Activated CD8-positive, alpha-beta T cell treated with anti-CD3 and anti-CD28 coated beads, Interleukin-2, amount 10 ng/mL, durations not matched to agents 7 days and 5 days (primary cell): ENCODE measurements around the gene IL4I1. TPM values are rescaled to one million over a fixed set of nuclear protein-coding genes. Genes with fewer than 3 reads are reported as not detected.

Experiments
- ATAC-seq: fragments of 150-1000 bp; cut with Tn5 transposase; one replicate; pipeline ENCODE4 v1.10.0; 2021; ENCODE audit warnings: moderate library complexity
- CTCF ChIA-PET: fragments of 350-600 bp; sonication (Branson Sonifier 250); formaldehyde crosslinking; loops from one replicate; lab custom pipeline; 2021; ENCODE audit warnings: antibody characterized with exemption; lab: Charles Lee
- POLR2A ChIA-PET: fragments of 350-600 bp; sonication (Branson Sonifier 250); formaldehyde crosslinking; loops from one replicate; lab custom pipeline; 2021; ENCODE audit warnings: antibody characterized with exemption; lab: Charles Lee
- DNase-seq: peaks from one replicate; pipeline ENCODE4 v3.0.0-alpha.2; 2020
- H3K27ac Mint-ChIP-seq: one replicate; pipeline ENCODE4 v1.8.0; 2021; ENCODE audit warnings: mild to moderate bottlenecking, mixed read lengths
- H3K27me3 Mint-ChIP-seq: one replicate; pipeline ENCODE4 v1.8.0; 2021; ENCODE audit warnings: low read depth, mixed read lengths
- H3K36me3 Mint-ChIP-seq: one replicate; pipeline ENCODE4 v1.8.0; 2021; ENCODE audit warnings: low read depth, mixed read lengths
- H3K4me1 Mint-ChIP-seq: one replicate; pipeline ENCODE4 v1.8.0; 2021; ENCODE audit warnings: low read depth, mixed read lengths
- H3K4me3 Mint-ChIP-seq: one replicate; pipeline ENCODE4 v1.8.0; 2021; ENCODE audit warnings: mild to moderate bottlenecking, mixed read lengths
- H3K9me3 Mint-ChIP-seq: one replicate; pipeline ENCODE4 v1.8.0; 2022; ENCODE audit warnings: mixed read lengths; ENCODE audit not compliant: insufficient read depth
- total RNA-seq, 2 experiments: library from RNA; stranded (reverse); gene quantifications; one replicate each; pipeline ENCODE4 v1.2.3, GENCODE V29; 2021

IL4I1 gene
- total RNA-seq, 2 experiments from 2014 or later, result 1.2 to 1.6 TPM

GRCh38 chr19:49890349-49891311, 6.1 kb downstream of the IL4I1 start:
- ChIA-PET POLR2A (interaction anchor here (1.0 kb wide), 1 partner anchor 39 kb away, joined by 3 read pairs; the partner anchor contains the start of gene NUP62), CTCF (interaction anchor here (0.9 to 1.8 kb wide), 6 partner anchors 10 to 40 kb away, joined by 3 to 4 read pairs (median 4); partner anchors contain the start of gene ATF5)
- ATAC-seq (peak; percentile 83), DNase-seq (peak; percentile 66)
- Mint-ChIP-seq H3K27ac (peak overlapping the region; percentile 74), H3K9me3 (no peaks in the 10 kb centered on the region), H3K36me3 (peaks cover 4% of the 10 kb centered on the region), H3K27me3 (no peaks in the 10 kb centered on the region), H3K4me1 (peaks cover 27% of the 10 kb centered on the region), H3K4me3 (peak overlapping the region; percentile 68)

- POLR2A ChIA-PET, result interaction anchor here (1.0 kb wide), 1 partner anchor 40 kb away, joined by 3 read pairs; the partner anchor contains the start of gene NUP62
- Mint-ChIP-seq H3K36me3 (peaks cover 6% of the 10 kb centered on the region), H3K27ac (peak overlapping the region; percentile 74), H3K27me3 (no peaks in the 10 kb centered on the region), H3K9me3 (no peaks in the 10 kb centered on the region), H3K4me1 (peaks cover 20% of the 10 kb centered on the region), H3K4me3 (peak overlapping the region; percentile 68)
- ATAC-seq, result peak; percentile 76
- CTCF ChIA-PET, result interaction anchor here (0.9 to 1.8 kb wide), 6 partner anchors 9 to 39 kb away, joined by 3 to 4 read pairs (median 4); partner anchors contain the start of gene ATF5
- DNase-seq, result peak; percentile 80
Measured at GRCh38 chr19:49889687-49890348, 6.9 kb downstream of the IL4I1 start.

GRCh38 chr19:49889038-49889686, 7.5 kb downstream of the IL4I1 start:
- ChIA-PET CTCF (no interaction called here), POLR2A (no interaction called here)
- Mint-ChIP-seq H3K9me3 (no peaks in the 10 kb centered on the region), H3K4me3 (peak overlapping the region; percentile 28), H3K27ac (no peak overlapping the region), H3K27me3 (no peaks in the 10 kb centered on the region), H3K4me1 (peaks cover 14% of the 10 kb centered on the region), H3K36me3 (peaks cover 12% of the 10 kb centered on the region)
- ATAC-seq (no peak), DNase-seq (no peak)

GRCh38 chr19:49888510-49888824, 8.2 kb downstream of the IL4I1 start:
- POLR2A ChIA-PET, result no interaction called here
- CTCF ChIA-PET, result no interaction called here
- H3K4me1 Mint-ChIP-seq, result peaks cover 14% of the 10 kb centered on the region
- no peak overlapping the region for H3K4me3 Mint-ChIP-seq
- no peak overlapping the region for H3K27ac Mint-ChIP-seq
- DNase-seq (no peak), ATAC-seq (no peak)
- H3K27me3 Mint-ChIP-seq, result no peaks in the 10 kb centered on the region
- no peaks in the 10 kb centered on the region for H3K9me3 Mint-ChIP-seq
- H3K36me3 Mint-ChIP-seq, result peaks cover 16% of the 10 kb centered on the region

- DNase-seq, result no peak
- H3K27ac Mint-ChIP-seq, result no peak overlapping the region
- peaks cover 14% of the 10 kb centered on the region for H3K4me1 Mint-ChIP-seq
- ChIA-PET CTCF (no interaction called here), POLR2A (no interaction called here)
- peaks cover 21% of the 10 kb centered on the region for H3K36me3 Mint-ChIP-seq
- ATAC-seq, result no peak
- no peaks in the 10 kb centered on the region for H3K27me3 Mint-ChIP-seq
- no peaks in the 10 kb centered on the region for H3K9me3 Mint-ChIP-seq
- no peak overlapping the region for H3K4me3 Mint-ChIP-seq
Measured at GRCh38 chr19:49887665-49888509, 8.8 kb downstream of the IL4I1 start.

- POLR2A ChIA-PET, result no interaction called here
- Mint-ChIP-seq H3K4me3 (no peak overlapping the region), H3K9me3 (no peaks in the 10 kb centered on the region), H3K27ac (no peak overlapping the region), H3K36me3 (peaks cover 28% of the 10 kb centered on the region), H3K4me1 (peaks cover 14% of the 10 kb centered on the region), H3K27me3 (no peaks in the 10 kb centered on the region)
- DNase-seq (no peak), ATAC-seq (no peak)
- CTCF ChIA-PET, result no interaction called here
Measured at GRCh38 chr19:49887037-49887664, 9.5 kb downstream of the IL4I1 start.

- H3K36me3 Mint-ChIP-seq, result peaks cover 43% of the 10 kb centered on the region
- H3K4me1 Mint-ChIP-seq, result peaks cover 4% of the 10 kb centered on the region
- no peak overlapping the region for H3K27ac Mint-ChIP-seq
- CTCF ChIA-PET, result no interaction called here
- DNase-seq (no peak), ATAC-seq (no peak)
- POLR2A ChIA-PET, result no interaction called here
- H3K9me3 Mint-ChIP-seq, result no peaks in the 10 kb centered on the region
- no peaks in the 10 kb centered on the region for H3K27me3 Mint-ChIP-seq
- no peak overlapping the region for H3K4me3 Mint-ChIP-seq
Measured at GRCh38 chr19:49884760-49885159, 11.9 kb downstream of the IL4I1 start.

- POLR2A ChIA-PET, result interaction anchor here (1.2 kb wide), 1 partner anchor 12 kb away, joined by 3 read pairs; the partner anchor contains the start of gene IL4I1
- Mint-ChIP-seq H3K27ac (no peak overlapping the region), H3K36me3 (peaks cover 43% of the 10 kb centered on the region), H3K9me3 (no peaks in the 10 kb centered on the region), H3K4me3 (no peak overlapping the region), H3K4me1 (peaks cover 6% of the 10 kb centered on the region), H3K27me3 (no peaks in the 10 kb centered on the region)
- ATAC-seq (no peak), DNase-seq (no peak)
- CTCF ChIA-PET, result no interaction called here
Measured at GRCh38 chr19:49884109-49884508, 12.6 kb downstream of the IL4I1 start.

GRCh38 chr19:49883094-49883493, 13.6 kb downstream of the IL4I1 start:
- peaks cover 48% of the 10 kb centered on the region for H3K36me3 Mint-ChIP-seq
- peaks cover 16% of the 10 kb centered on the region for H3K4me1 Mint-ChIP-seq
- no peaks in the 10 kb centered on the region for H3K9me3 Mint-ChIP-seq
- CTCF ChIA-PET, result no interaction called here
- no peak for DNase-seq
- H3K27me3 Mint-ChIP-seq, result no peaks in the 10 kb centered on the region
- no peak for ATAC-seq
- H3K4me3 Mint-ChIP-seq, result no peak overlapping the region
- POLR2A ChIA-PET, result interaction anchor here (1.2 kb wide), 1 partner anchor 13 kb away, joined by 3 read pairs; the partner anchor contains the start of gene IL4I1
- no peak overlapping the region for H3K27ac Mint-ChIP-seq

GRCh38 chr19:49882643-49883042, 14.0 kb downstream of the IL4I1 start:
- H3K4me3 Mint-ChIP-seq, result no peak overlapping the region
- H3K9me3 Mint-ChIP-seq, result no peaks in the 10 kb centered on the region

More at GRCh38 chr19:49882643-49883042, 14.0 kb downstream of the IL4I1 start:
- Mint-ChIP-seq H3K36me3 (peaks cover 50% of the 10 kb centered on the region), H3K27ac (no peak overlapping the region), H3K27me3 (no peaks in the 10 kb centered on the region), H3K4me1 (peaks cover 19% of the 10 kb centered on the region)
- ATAC-seq, result no peak
- ChIA-PET POLR2A (no interaction called here), CTCF (no interaction called here)
- no peak for DNase-seq
